HEK293 (cell line): Measurements from ENCODE around the gene OR52M1.
A peak's percentile ranks its signal among the peaks of the same experiment; 100 is the strongest.

ENCODE experiments used
- CTCF ChIA-PET: fragments of 350-600 bp; formaldehyde crosslinking; extraction: SDS; loops from one replicate; lab custom pipeline; 2021; ENCODE audit warnings: antibody characterized with exemption; lab: Yijun Ruan, JAX
- POLR2A ChIA-PET: fragments of 300-600 bp; formaldehyde crosslinking; extraction: SDS; loops from one replicate; lab custom pipeline; 2020; ENCODE audit warnings: antibody characterized with exemption, inconsistent platforms; lab: Yijun Ruan, JAX
- H3K27ac ChIP-seq: fragments of 200-500 bp; sonication (Bioruptor generic); 2 replicates; pipeline ENCODE4 v1.5.1; 2014; ENCODE audit warnings: low read depth, low read length, control low read depth, inconsistent platforms; ENCODE audit errors: extremely low read depth
- H3K36me3 ChIP-seq, 2 experiments: fragments of 200-500 bp in 1 of 2; sonication (Bioruptor generic) in 1 of 2; 1 replicate in 1 of 2; 2 replicates in 1 of 2; pipeline ENCODE4 v1.5.1; 2014 to 2017; ENCODE audit warnings: inconsistent platforms in 2 of 2, low read length in 2 of 2; ENCODE audit not compliant: control insufficient read depth in 2 of 2, insufficient read depth in 1 of 2
- H3K4me1 ChIP-seq: fragments of 200-500 bp; sonication (Bioruptor generic); 2 replicates; pipeline ENCODE4 v1.5.1; 2014; ENCODE audit warnings: mild to moderate bottlenecking, low read length, inconsistent platforms; ENCODE audit not compliant: control insufficient read depth, insufficient read depth
- H3K4me3 ChIP-seq: 2 replicates; pipeline ENCODE4 v1.5.1; 2011; ENCODE audit warnings: low read depth, mild to moderate bottlenecking, control low read depth, low read length, moderate library complexity
- H3K9me3 ChIP-seq: fragments of 200-500 bp; sonication (Bioruptor generic); 2 replicates; pipeline ENCODE4 v1.5.1; 2014; ENCODE audit warnings: low read depth, low read length, inconsistent platforms; ENCODE audit not compliant: control insufficient read depth, insufficient read depth
- ELK4 ChIP-seq: IDR thresholded peaks from 2 replicates; pipeline ENCODE4 v1.6.1; 2011; ENCODE audit warnings: mild to moderate bottlenecking, low read depth, low read length, borderline replicate concordance
- FEZF1 ChIP-seq: fragments of 450-650 bp; formaldehyde crosslinking; IDR thresholded peaks from 2 replicates; pipeline ENCODE4 v1.5.1; 2016; ENCODE audit warnings: missing biosample characterization, missing genetic modification characterization
- GLIS1 ChIP-seq: fragments of 450-650 bp; formaldehyde crosslinking; IDR thresholded peaks from 2 replicates; pipeline ENCODE4 v1.5.1; 2016; ENCODE audit warnings: missing biosample characterization, missing genetic modification characterization
- GLIS2 ChIP-seq: fragments of 450-650 bp; formaldehyde crosslinking; IDR thresholded peaks from 2 replicates; pipeline ENCODE4 v1.5.1; 2016; ENCODE audit warnings: missing biosample characterization, missing genetic modification characterization
- HIC1 ChIP-seq: fragments of 450-650 bp; formaldehyde crosslinking; IDR thresholded peaks from 2 replicates; pipeline ENCODE4 v1.5.1; 2016; ENCODE audit warnings: missing biosample characterization, missing genetic modification characterization
- HOXC10 ChIP-seq: sonication (generic); formaldehyde crosslinking; IDR thresholded peaks from 2 replicates; pipeline ENCODE4 v1.8.1; 2023; ENCODE audit warnings: mild to moderate bottlenecking, missing genetic modification reagents
- KLF16 ChIP-seq: fragments of 450-650 bp; formaldehyde crosslinking; IDR thresholded peaks from 2 replicates; pipeline ENCODE4 v1.5.1; 2017; ENCODE audit warnings: missing biosample characterization, missing genetic modification characterization
- MEIS1 ChIP-seq: sonication (generic); formaldehyde crosslinking; IDR thresholded peaks from 2 replicates; pipeline ENCODE4 v1.8.1; 2022; ENCODE audit warnings: missing genetic modification reagents, mild to moderate bottlenecking, borderline replicate concordance
- SCRT2 ChIP-seq: fragments of 450-650 bp; formaldehyde crosslinking; IDR thresholded peaks from 2 replicates; pipeline ENCODE4 v1.5.1; 2016; ENCODE audit warnings: missing biosample characterization, missing genetic modification characterization
- WT1 ChIP-seq: fragments of 450-650 bp; formaldehyde crosslinking; IDR thresholded peaks from 2 replicates; pipeline ENCODE4 v1.5.1; 2016; ENCODE audit warnings: missing biosample characterization, missing genetic modification characterization
- ZBTB21 ChIP-seq: fragments of 450-650 bp; formaldehyde crosslinking; IDR thresholded peaks from 2 replicates; pipeline ENCODE4 v1.5.1; 2017; ENCODE audit warnings: missing biosample characterization, missing genetic modification characterization
- ZBTB8A ChIP-seq: fragments of 450-650 bp; formaldehyde crosslinking; IDR thresholded peaks from 2 replicates; pipeline ENCODE4 v1.5.1; 2016; ENCODE audit warnings: missing biosample characterization, missing genetic modification characterization
- ZNF133 ChIP-seq: fragments of 450-650 bp; formaldehyde crosslinking; IDR thresholded peaks from 2 replicates; pipeline ENCODE4 v1.5.1; 2016; ENCODE audit warnings: missing biosample characterization, missing genetic modification characterization
- ZNF248 ChIP-seq: fragments of 450-650 bp; formaldehyde crosslinking; IDR thresholded peaks from 2 replicates; pipeline ENCODE4 v1.5.1; 2017; ENCODE audit warnings: missing biosample characterization, missing genetic modification characterization
- ZNF292 ChIP-seq: fragments of 450-650 bp; formaldehyde crosslinking; IDR thresholded peaks from 2 replicates; pipeline ENCODE4 v1.5.1; 2016; ENCODE audit warnings: low read depth, missing biosample characterization, missing genetic modification characterization, borderline replicate concordance
- ZNF324 ChIP-seq: fragments of 450-650 bp; formaldehyde crosslinking; IDR thresholded peaks from 2 replicates; pipeline ENCODE4 v1.5.1; 2016; ENCODE audit warnings: missing biosample characterization, missing genetic modification characterization
- ZNF404 ChIP-seq: fragments of 450-650 bp; formaldehyde crosslinking; IDR thresholded peaks from 2 replicates; pipeline ENCODE4 v1.5.1; 2017; ENCODE audit warnings: missing biosample characterization, missing genetic modification characterization
- ZNF449 ChIP-seq: fragments of 450-650 bp; formaldehyde crosslinking; IDR thresholded peaks from 2 replicates; pipeline ENCODE4 v1.5.1; 2017; ENCODE audit warnings: missing biosample characterization, mild to moderate bottlenecking, missing genetic modification characterization, moderate library complexity
- ZNF560 ChIP-seq: fragments of 450-650 bp; formaldehyde crosslinking; IDR thresholded peaks from 2 replicates; pipeline ENCODE4 v1.5.1; 2017; ENCODE audit warnings: missing biosample characterization, missing genetic modification characterization, borderline replicate concordance
- ZNF571 ChIP-seq: fragments of 450-650 bp; formaldehyde crosslinking; IDR thresholded peaks from 2 replicates; pipeline ENCODE4 v1.5.0; 2017; ENCODE audit warnings: missing biosample characterization, missing genetic modification characterization
- ZNF658 ChIP-seq: fragments of 450-650 bp; formaldehyde crosslinking; IDR thresholded peaks from 2 replicates; pipeline ENCODE4; 2016; ENCODE audit warnings: missing biosample characterization, missing genetic modification characterization
- ZNF837 ChIP-seq: fragments of 450-650 bp; formaldehyde crosslinking; IDR thresholded peaks from 2 replicates; pipeline ENCODE4 v1.5.1; 2016; ENCODE audit warnings: missing biosample characterization, missing genetic modification characterization
- ZSCAN23 ChIP-seq: fragments of 450-650 bp; formaldehyde crosslinking; IDR thresholded peaks from 2 replicates; pipeline ENCODE4 v1.5.1; 2016; ENCODE audit warnings: missing biosample characterization, missing genetic modification characterization
- TF ChIP-seq, protein P1 (sequence below): fragments of 450-650 bp; formaldehyde crosslinking; IDR thresholded peaks from 2 replicates; pipeline ENCODE4 v1.5.1; 2017; ENCODE audit warnings: missing biosample characterization, missing genetic modification characterization
- TF ChIP-seq, protein P2 (sequence below): fragments of 450-650 bp; formaldehyde crosslinking; IDR thresholded peaks from 2 replicates; pipeline ENCODE4 v1.5.1; 2016; ENCODE audit warnings: missing biosample characterization, missing genetic modification characterization

Gene OR52M1, protein sequence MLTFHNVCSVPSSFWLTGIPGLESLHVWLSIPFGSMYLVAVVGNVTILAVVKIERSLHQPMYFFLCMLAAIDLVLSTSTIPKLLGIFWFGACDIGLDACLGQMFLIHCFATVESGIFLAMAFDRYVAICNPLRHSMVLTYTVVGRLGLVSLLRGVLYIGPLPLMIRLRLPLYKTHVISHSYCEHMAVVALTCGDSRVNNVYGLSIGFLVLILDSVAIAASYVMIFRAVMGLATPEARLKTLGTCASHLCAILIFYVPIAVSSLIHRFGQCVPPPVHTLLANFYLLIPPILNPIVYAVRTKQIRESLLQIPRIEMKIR

DNA sequence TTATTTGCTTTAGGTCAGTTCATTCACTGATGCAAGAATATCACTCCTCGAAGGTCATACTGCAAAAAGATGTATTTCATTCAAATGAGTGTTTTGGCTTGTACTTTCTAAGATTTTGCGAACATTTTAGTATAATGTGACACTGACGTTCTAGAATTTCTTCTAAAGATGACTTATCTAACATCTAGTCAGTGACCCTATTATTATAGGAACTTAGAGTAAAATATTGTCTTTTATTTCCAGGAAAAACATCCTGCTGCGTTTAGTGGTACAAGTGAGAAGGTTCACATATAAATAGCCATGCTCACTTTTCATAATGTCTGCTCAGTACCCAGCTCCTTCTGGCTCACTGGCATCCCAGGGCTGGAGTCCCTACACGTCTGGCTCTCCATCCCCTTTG is at the start of gene OR52M1:
Gene OR52M1 (plus strand): TSS at position 301 of the 400 bp plus-strand sequence. CDS start 0 bp downstream, at position 301.
- no peaks in the 10 kb centered on the region for H3K4me1 ChIP-seq
- H3K4me3 ChIP-seq: no peak within 1 kb of the TSS
- ChIA-PET POLR2A (no interaction called here), CTCF (interaction anchor here (8.2 kb wide), 1 partner anchor 358 kb away, joined by 111 read pairs; no protein-coding TSS in a partner anchor)
- H3K27ac ChIP-seq: no peak within 1 kb of the TSS
- no peaks in the 10 kb centered on the region for H3K36me3 ChIP-seq
- H3K9me3 ChIP-seq: no peaks in the 10 kb centered on the region
- TF ChIP-seq ZNF658 (no peak), SCRT2 (no peak), ZNF837 (tag by site-specific recombination) (no peak), HOXC10 (CRISPR knock-in tag) (no peak), HIC1 (tag by site-specific recombination) (no peak), GLIS1 (tag by site-specific recombination) (no peak)
- TF ChIP-seq, protein P1, sequence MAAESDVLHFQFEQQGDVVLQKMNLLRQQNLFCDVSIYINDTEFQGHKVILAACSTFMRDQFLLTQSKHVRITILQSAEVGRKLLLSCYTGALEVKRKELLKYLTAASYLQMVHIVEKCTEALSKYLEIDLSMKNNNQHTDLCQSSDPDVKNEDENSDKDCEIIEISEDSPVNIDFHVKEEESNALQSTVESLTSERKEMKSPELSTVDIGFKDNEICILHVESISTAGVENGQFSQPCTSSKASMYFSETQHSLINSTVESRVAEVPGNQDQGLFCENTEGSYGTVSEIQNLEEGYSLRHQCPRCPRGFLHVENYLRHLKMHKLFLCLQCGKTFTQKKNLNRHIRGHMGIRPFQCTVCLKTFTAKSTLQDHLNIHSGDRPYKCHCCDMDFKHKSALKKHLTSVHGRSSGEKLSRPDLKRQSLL (tag by site-specific recombination): no peak

DNA sequence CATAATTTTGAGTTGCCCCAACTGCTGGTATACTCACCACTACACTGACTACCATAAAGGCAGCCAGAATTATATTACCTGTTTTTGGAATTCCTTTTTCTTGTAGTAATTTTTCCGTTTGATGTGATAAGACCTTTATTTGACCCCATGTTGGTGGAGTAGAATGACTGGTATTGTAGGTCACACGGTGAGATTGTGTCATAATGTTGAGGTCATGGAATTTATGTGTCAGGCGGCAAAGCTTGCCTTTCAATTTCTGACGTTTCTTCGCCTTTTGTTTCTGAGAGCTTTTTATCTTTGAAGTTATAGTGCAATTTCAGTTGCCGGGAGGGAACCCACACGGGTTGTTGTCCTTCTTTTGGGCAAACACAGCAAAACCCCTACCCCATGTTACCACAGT is 49.5 kb upstream of the OR52M1 start:
- H3K36me3 ChIP-seq: no peaks in the 10 kb centered on the region
- POLR2A ChIA-PET: no interaction called here
- TF ChIP-seq ZBTB21 (tag by site-specific recombination) (peak; percentile 63; the same call in 1 of the 2 replicates), MEIS1 (CRISPR knock-in tag) (no peak)
- TF ChIP-seq, all 188 proteins: peak for 1
- H3K4me1 ChIP-seq: no peaks in the 10 kb centered on the region
- CTCF ChIA-PET: interaction anchor here (5.8 kb wide), 1 partner anchor 308 kb away, joined by 87 read pairs; no protein-coding TSS in a partner anchor
- no peak overlapping the region for H3K27ac ChIP-seq
- no peaks in the 10 kb centered on the region for H3K9me3 ChIP-seq
- no peak overlapping the region for H3K4me3 ChIP-seq

DNA sequence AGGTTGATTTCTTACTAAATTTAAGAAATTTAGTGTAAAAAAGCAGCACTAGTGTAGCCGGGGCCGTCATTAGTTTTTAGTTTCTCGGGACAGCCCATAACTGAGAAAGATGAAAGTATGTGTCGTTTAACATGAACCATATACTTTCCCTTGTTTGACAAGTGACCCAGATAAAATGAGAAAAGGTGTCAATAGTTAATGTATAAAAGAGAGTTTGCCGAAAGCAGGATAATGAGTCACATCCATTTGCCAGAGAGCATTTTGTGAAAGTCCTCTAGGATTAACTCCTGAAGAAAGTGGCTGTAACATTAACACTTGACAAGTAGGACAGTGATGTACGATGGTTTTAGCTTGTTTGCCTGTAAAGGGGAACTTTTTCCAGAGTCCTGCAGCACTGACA is 49.0 kb upstream of the OR52M1 start:
- ChIA-PET POLR2A (no interaction called here), CTCF (interaction anchor here (5.8 kb wide), 1 partner anchor 309 kb away, joined by 87 read pairs; no protein-coding TSS in a partner anchor)
- H3K27ac ChIP-seq: no peak overlapping the region
- H3K9me3 ChIP-seq: no peaks in the 10 kb centered on the region
- H3K4me3 ChIP-seq: no peak overlapping the region
- no peaks in the 10 kb centered on the region for H3K4me1 ChIP-seq
- no peaks in the 10 kb centered on the region for H3K36me3 ChIP-seq
- no peak for TF ChIP-seq ZBTB8A (tag by site-specific recombination)
- TF ChIP-seq ZNF560: no peak
- no peak for TF ChIP-seq FEZF1 (tag by site-specific recombination)
- TF ChIP-seq ZNF404 (tag by site-specific recombination): no peak
- no peak for TF ChIP-seq ELK4
- TF ChIP-seq ZNF292 (tag by site-specific recombination): no peak
- TF ChIP-seq ZNF324 (tag by site-specific recombination): no peak
- no peak for TF ChIP-seq GLIS2 (tag by site-specific recombination)
- TF ChIP-seq ZNF571 (tag by site-specific recombination): no peak
- no peak for TF ChIP-seq ZSCAN23
- TF ChIP-seq KLF16 (tag by site-specific recombination): no peak
- no peak for TF ChIP-seq WT1 (tag by site-specific recombination)
- TF ChIP-seq ZNF248 (tag by site-specific recombination): no peak
- TF ChIP-seq, protein P2, sequence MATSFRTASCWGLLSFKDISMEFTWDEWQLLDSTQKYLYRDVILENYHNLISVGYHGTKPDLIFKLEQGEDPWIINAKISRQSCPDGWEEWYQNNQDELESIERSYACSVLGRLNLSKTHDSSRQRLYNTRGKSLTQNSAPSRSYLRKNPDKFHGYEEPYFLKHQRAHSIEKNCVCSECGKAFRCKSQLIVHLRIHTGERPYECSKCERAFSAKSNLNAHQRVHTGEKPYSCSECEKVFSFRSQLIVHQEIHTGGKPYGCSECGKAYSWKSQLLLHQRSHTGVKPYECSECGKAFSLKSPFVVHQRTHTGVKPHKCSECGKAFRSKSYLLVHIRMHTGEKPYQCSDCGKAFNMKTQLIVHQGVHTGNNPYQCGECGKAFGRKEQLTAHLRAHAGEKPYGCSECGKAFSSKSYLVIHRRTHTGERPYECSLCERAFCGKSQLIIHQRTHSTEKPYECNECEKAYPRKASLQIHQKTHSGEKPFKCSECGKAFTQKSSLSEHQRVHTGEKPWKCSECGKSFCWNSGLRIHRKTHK: no peak
- no peak for TF ChIP-seq ZNF449 (tag by site-specific recombination)
- TF ChIP-seq ZNF133: no peak
